SH-SY5Y (cell line): Measurements from ENCODE around the gene SEC62.

Experiments
- GATA2 ChIP-seq: IDR thresholded peaks from 2 replicates; pipeline ENCODE4 v1.6.1; 2011; ENCODE audit warnings: mild to moderate bottlenecking, low read depth, low read length
- GATA3 ChIP-seq: IDR thresholded peaks from 2 replicates; pipeline ENCODE4 v1.6.1; 2011; ENCODE audit warnings: low read depth, mild to moderate bottlenecking, low read length, moderate library complexity

- TF ChIP-seq GATA3 (no peak), GATA2 (no peak)
These were observed 17.7 kb downstream of the SEC62 start for GRCh38 chr3:169984292-169984691.
